GM12878 (cell line): ENCODE measurements around the gene EFNA3. TPM values are rescaled to one million over a fixed set of nuclear protein-coding genes. Genes with fewer than 3 reads are reported as not detected.

Experiments
- ATF7 ChIP-seq: fragments of 450-650 bp; IDR thresholded peaks from 2 replicates; pipeline ENCODE4 v1.6.1; 2016; ENCODE audit warnings: low read depth, mild to moderate bottlenecking
- BCL3 ChIP-seq: IDR thresholded peaks from 2 replicates; pipeline ENCODE4 v1.6.1; 2011; ENCODE audit warnings: borderline replicate concordance, low read depth, mild to moderate bottlenecking, moderate library complexity, low read length; ENCODE audit not compliant: insufficient read depth, poor library complexity, severe bottlenecking
- BCLAF1 ChIP-seq: fragments of 450-650 bp; IDR thresholded peaks from 2 replicates; pipeline ENCODE4 v1.6.1; 2017; ENCODE audit warnings: antibody characterized with exemption, mild to moderate bottlenecking, moderate library complexity
- EGR1 ChIP-seq, 2 experiments: IDR thresholded peaks; 1 replicate in 1 of 2; 2 replicates in 1 of 2; pipeline ENCODE4 v1.6.1; 2011 to 2012; ENCODE audit warnings: low read depth in 2 of 2, low read length in 2 of 2, borderline replicate concordance in 1 of 2, mild to moderate bottlenecking in 1 of 2, moderate library complexity in 1 of 2
- ETV6 ChIP-seq, 2 experiments: fragments of 450-650 bp in 1 of 2; IDR thresholded peaks in 1 of 2; conservative IDR thresholded peaks in 1 of 2; 2 replicates each; pipeline ENCODE4 v1.6.1; 2014; ENCODE audit warnings: antibody characterized with exemption in 1 of 2, borderline replicate concordance in 1 of 2, low read depth in 1 of 2, mild to moderate bottlenecking in 1 of 2, moderate library complexity in 1 of 2
- EZH2 ChIP-seq: IDR thresholded peaks from 2 replicates; pipeline ENCODE4 v1.6.1; 2012; ENCODE audit warnings: low read depth, mild to moderate bottlenecking, control low read depth, inconsistent platforms, low read length, borderline replicate concordance; ENCODE audit not compliant: control insufficient read depth
- GATAD2B ChIP-seq: fragments of 450-650 bp; conservative IDR thresholded peaks from 2 replicates; pipeline ENCODE4 v1.6.1; 2017; ENCODE audit warnings: low read depth, mild to moderate bottlenecking, moderate library complexity
- HDAC2 ChIP-seq: fragments of 200-600 bp; sonication (generic); IDR thresholded peaks from 2 replicates; pipeline ENCODE4 v1.6.1; 2017
- MTA3 ChIP-seq: IDR thresholded peaks from 2 replicates; pipeline ENCODE4 v1.6.1; 2012; ENCODE audit warnings: low read length, inconsistent platforms, borderline replicate concordance
- NR2C2 ChIP-seq: IDR thresholded peaks from 2 replicates; pipeline ENCODE4 v1.6.1; 2011; ENCODE audit warnings: borderline replicate concordance, low read depth; ENCODE audit not compliant: control insufficient read depth, insufficient read length
- NR2F1 ChIP-seq: fragments of 450-650 bp; conservative IDR thresholded peaks from 2 replicates; pipeline ENCODE4 v1.6.1; 2017; ENCODE audit warnings: mild to moderate bottlenecking
- POLR2AphosphoS5 ChIP-seq: IDR thresholded peaks from 2 replicates; pipeline ENCODE4 v1.6.1; 2011; ENCODE audit warnings: mild to moderate bottlenecking, low read length, inconsistent platforms
- RAD51 ChIP-seq: fragments of 450-650 bp; IDR thresholded peaks from 2 replicates; pipeline ENCODE4 v1.6.1; 2016; ENCODE audit warnings: moderate library complexity, mild to moderate bottlenecking, inconsistent platforms
- SMAD1 ChIP-seq: fragments of 450-650 bp; IDR thresholded peaks from 2 replicates; pipeline ENCODE4 v1.6.1; 2018; ENCODE audit warnings: mild to moderate bottlenecking, low read depth; ENCODE audit not compliant: partially characterized antibody
- SUPT20H ChIP-seq: IDR thresholded peaks from 2 replicates; pipeline ENCODE4 v1.6.1; 2011; ENCODE audit warnings: low read depth, mild to moderate bottlenecking, low read length, moderate library complexity, borderline replicate concordance; ENCODE audit not compliant: control insufficient read depth
- SUZ12 ChIP-seq: fragments of 200-600 bp; sonication (generic); IDR thresholded peaks from one replicate; pipeline ENCODE4 v1.6.1; 2018; ENCODE audit warnings: antibody characterized with exemption, mild to moderate bottlenecking; ENCODE audit not compliant: unreplicated experiment
- TCF3 ChIP-seq: IDR thresholded peaks from 2 replicates; pipeline ENCODE4 v1.6.1; 2012; ENCODE audit warnings: low read depth, mild to moderate bottlenecking, low read length, borderline replicate concordance; ENCODE audit not compliant: insufficient read depth
- USF2 ChIP-seq: IDR thresholded peaks from 2 replicates; pipeline ENCODE4 v1.6.1; 2011; ENCODE audit warnings: low read depth, low read length, improper control_type of control experiment, borderline replicate concordance
- ZSCAN29 ChIP-seq: fragments of 450-650 bp; IDR thresholded peaks from 2 replicates; pipeline ENCODE4 v1.6.1; 2017; ENCODE audit warnings: mild to moderate bottlenecking, moderate library complexity
- polyA plus RNA-seq, 11 experiments: library from polyadenylated mRNA; depleted of rRNA in 4 of 11; unstranded in 6 of 11; stranded (reverse) in 5 of 11; fragments of >200 nt; fragmentation: Nextera tagmentation in 4 of 11; fragmentation: Illumina TruSeq in 1 of 11; extraction: Ambion mirVana in 4 of 11; extraction: Trizol in 1 of 11; gene quantifications; 1 replicate in 1 of 11; 2 replicates in 10 of 11; pipeline versions ENCODE4 v1.2.1 to v1.2.3, GENCODE V29; 2011 to 2016; ENCODE audit warnings: inconsistent platforms in 2 of 11, missing spikeins in 2 of 11, low read depth in 1 of 11
- total RNA-seq, 4 experiments: library from RNA; depleted of rRNA in 3 of 4; stranded (reverse); fragments of >200 nt in 3 of 4; fragmentation: Illumina TruSeq in 1 of 4; extraction: Trizol in 1 of 4; gene quantifications; 2 replicates each; pipeline versions ENCODE4 v1.2.1 to v1.2.3, GENCODE V29; 2013 to 2021
- TF ChIP-seq, protein P1 (sequence below): IDR thresholded peaks from 2 replicates; pipeline ENCODE4 v1.6.1; 2011; ENCODE audit warnings: low read depth, mild to moderate bottlenecking, low read length, moderate library complexity, borderline replicate concordance; ENCODE audit errors: extremely low read depth
- TF ChIP-seq, protein P2 (sequence below): IDR thresholded peaks from 2 replicates; pipeline ENCODE4 v1.6.1; 2012; ENCODE audit warnings: low read depth, low read length, improper control_type of control experiment

EFNA3 gene
- total and polyA plus RNA-seq, 10 of the 15 experiments (the other 5 are each of a cell fraction or from before 2014, with no cell fraction given), result 0.08 to 5.4 (median 1.1) TPM

DNA sequence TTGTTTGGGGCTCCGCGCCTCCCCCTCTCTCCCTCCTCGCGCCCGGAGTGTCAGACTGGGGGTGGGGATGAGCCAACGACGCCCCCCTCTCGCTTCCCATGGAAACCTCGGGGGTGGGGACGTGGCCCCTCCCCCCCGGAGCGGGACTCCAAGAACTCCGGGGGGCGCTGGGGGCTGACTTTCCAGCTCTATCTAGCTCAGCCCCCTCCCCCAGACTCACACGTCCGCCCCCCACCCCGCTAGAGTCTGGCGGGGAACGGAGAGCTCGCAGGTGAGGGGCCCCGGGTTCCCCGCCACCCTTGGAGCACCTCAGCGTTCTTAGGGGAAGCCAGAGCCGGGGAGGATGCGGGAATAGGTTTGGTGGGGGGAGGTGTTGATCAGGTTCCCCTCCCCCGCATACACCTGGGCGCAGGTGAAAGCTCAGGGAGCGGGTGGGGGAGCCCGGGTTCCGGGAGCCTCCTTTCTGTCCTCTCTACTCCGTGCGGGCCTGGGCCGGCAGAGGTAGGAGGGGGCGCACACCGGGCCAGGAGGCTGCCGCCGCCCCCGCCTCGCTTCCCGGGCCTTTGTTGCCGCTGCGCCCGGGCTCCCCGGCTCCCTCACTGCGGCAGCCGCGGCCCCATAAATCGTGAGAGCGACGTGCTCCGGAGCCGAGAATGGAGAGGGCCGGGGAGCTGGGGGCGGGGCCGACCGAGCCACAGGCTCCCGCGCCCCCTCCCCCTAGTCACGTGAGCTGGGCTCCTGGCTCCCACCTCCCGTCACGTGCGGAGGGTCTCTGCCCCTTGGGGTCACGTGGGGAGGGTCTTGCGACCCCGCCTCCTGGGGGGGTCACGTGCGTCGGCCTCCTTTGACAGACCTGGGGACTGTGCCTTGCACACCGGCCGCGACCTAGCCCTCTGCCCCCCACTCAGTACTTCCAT lies 1.9 kb downstream of the EFNA3 start (continued):
- TF ChIP-seq TCF3 (no peak), EGR1 (IDR thresholded peaks at IDR 0.05; ENCODE audit: borderline replicate concordance in 1 of 2, low read depth in 2 of 2, low read length in 2 of 2) (peak in 1 of 2 experiments; percentile 26; a peak in 1 of 3 replicates), BCLAF1 (no peak), USF2 (peak; percentile 76), SUZ12 (peak; percentile 44), MTA3 (no peak), ZSCAN29 (no peak), ATF7 (no peak), ETV6 (conservative IDR thresholded peaks at IDR 0.05 in 1 of 2, IDR thresholded peaks at IDR 0.05 in 1 of 2; ENCODE audit: borderline replicate concordance in 1 of 2, low read depth in 1 of 2) (no peak), NR2C2 (no peak), HDAC2 (no peak), SUPT20H (no peak), GATAD2B (0 out of 2 replicates have a peak, but pooled peaks have one; percentile 53), POLR2AphosphoS5 (no peak), SMAD1 (no peak), RAD51 (peak; percentile 94), EZH2 (0 out of 2 replicates have a peak, but pooled peaks have one; percentile 18), BCL3 (no peak), NR2F1 (0 out of 2 replicates have a peak, but pooled peaks have one; percentile 33)
- TF ChIP-seq, protein P1, sequence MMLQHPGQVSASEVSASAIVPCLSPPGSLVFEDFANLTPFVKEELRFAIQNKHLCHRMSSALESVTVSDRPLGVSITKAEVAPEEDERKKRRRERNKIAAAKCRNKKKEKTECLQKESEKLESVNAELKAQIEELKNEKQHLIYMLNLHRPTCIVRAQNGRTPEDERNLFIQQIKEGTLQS, result peak; percentile 75; the same call in 1 of the 2 replicates
- TF ChIP-seq, protein P2, sequence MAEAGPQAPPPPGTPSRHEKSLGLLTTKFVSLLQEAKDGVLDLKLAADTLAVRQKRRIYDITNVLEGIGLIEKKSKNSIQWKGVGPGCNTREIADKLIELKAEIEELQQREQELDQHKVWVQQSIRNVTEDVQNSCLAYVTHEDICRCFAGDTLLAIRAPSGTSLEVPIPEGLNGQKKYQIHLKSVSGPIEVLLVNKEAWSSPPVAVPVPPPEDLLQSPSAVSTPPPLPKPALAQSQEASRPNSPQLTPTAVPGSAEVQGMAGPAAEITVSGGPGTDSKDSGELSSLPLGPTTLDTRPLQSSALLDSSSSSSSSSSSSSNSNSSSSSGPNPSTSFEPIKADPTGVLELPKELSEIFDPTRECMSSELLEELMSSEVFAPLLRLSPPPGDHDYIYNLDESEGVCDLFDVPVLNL, result no peak
